ENCODE measurements around the gene LGR6. TPM values are rescaled to one million over a fixed set of nuclear protein-coding genes. Genes with fewer than 3 reads are reported as not detected.

The LGR6 gene
- total RNA-seq, 4 donors from 2014 or later, result 0.15 TPM; not detected in 3

- no peak for DNase-seq
- Histone ChIP-seq H3K4me3 (no peak overlapping the region), H3K9me3 (no peaks in the 10 kb centered on the region), H3K27me3 (no peaks in the 10 kb centered on the region), H3K27ac (no peak overlapping the region), H3K4me1 (peaks cover 18 to 25% of the 10 kb centered on the region in 2 donors), H3K36me3 (no peaks in the 10 kb centered on the region)
- no peak for ATAC-seq
- in situ Hi-C loops (cut with MboI; ENCODE audit: low sequenced_read_pairs in 4 of 4), result loop anchor here in 3 of 4 donors (25.0 kb wide), 1 partner anchor 259 kb away; the partner anchor contains the start of gene SHISA4 (in 3 of the 3)
- TF ChIP-seq CTCF (IDR thresholded peaks at IDR 0.05 in 4 of 5, conservative IDR thresholded peaks at IDR 0.05 in 1 of 5) (no peak), POLR2A (IDR thresholded peaks at IDR 0.05) (no peak)
- intact Hi-C loops (cut with DNase I; ENCODE audit: low total_unique reads), result no loop called here
Observed at GRCh38 chr1:202146279-202146678, 47.3 kb upstream of the LGR6 start.

- in situ Hi-C loops (cut with MboI; ENCODE audit: low sequenced_read_pairs in 4 of 4) (loop anchor here in 3 of 4 donors (25.0 kb wide), 1 partner anchor 260 kb away; the partner anchor contains the start of gene SHISA4 (in 3 of the 3)), intact Hi-C loops (cut with DNase I; ENCODE audit: low total_unique reads) (no loop called here)
- Histone ChIP-seq H3K4me3 (no peak overlapping the region), H3K27me3 (no peaks in the 10 kb centered on the region), H3K9me3 (no peaks in the 10 kb centered on the region), H3K4me1 (peaks cover 17 to 21% of the 10 kb centered on the region in 2 donors), H3K36me3 (no peaks in the 10 kb centered on the region), H3K27ac (no peak overlapping the region)
- ATAC-seq (no peak), DNase-seq (no peak)
- TF ChIP-seq CTCF (IDR thresholded peaks at IDR 0.05 in 4 of 5, conservative IDR thresholded peaks at IDR 0.05 in 1 of 5) (no peak), POLR2A (IDR thresholded peaks at IDR 0.05) (no peak)
Observed at GRCh38 chr1:202146993-202147392, 46.6 kb upstream of the LGR6 start.

- intact Hi-C loops (cut with DNase I; ENCODE audit: low total_unique reads), result no loop called here
- Histone ChIP-seq H3K4me1 (peaks cover 6 to 7% of the 10 kb centered on the region in 2 donors), H3K36me3 (no peaks in the 10 kb centered on the region), H3K9me3 (no peaks in the 10 kb centered on the region), H3K27ac (no peak overlapping the region), H3K4me3 (no peak overlapping the region), H3K27me3 (no peaks in the 10 kb centered on the region)
- no peak for DNase-seq
- in situ Hi-C loops (cut with MboI; ENCODE audit: low sequenced_read_pairs in 4 of 4), result loop anchor here in 3 of 4 donors (25.0 kb wide), 1 partner anchor 261 kb away; the partner anchor contains the start of gene SHISA4 (in 3 of the 3)
- TF ChIP-seq POLR2A (IDR thresholded peaks at IDR 0.05) (no peak), CTCF (IDR thresholded peaks at IDR 0.05 in 4 of 5, conservative IDR thresholded peaks at IDR 0.05 in 1 of 5) (no peak)
- ATAC-seq, result no peak
Observed at GRCh38 chr1:202148391-202148790, 45.2 kb upstream of the LGR6 start.

GRCh38 chr1:202149566-202149965 lies 44.0 kb upstream of the LGR6 start:
- Histone ChIP-seq H3K27ac (no peak overlapping the region), H3K9me3 (no peaks in the 10 kb centered on the region), H3K4me1 (peaks cover 6 to 7% of the 10 kb centered on the region in 2 donors), H3K27me3 (no peaks in the 10 kb centered on the region), H3K36me3 (no peaks in the 10 kb centered on the region), H3K4me3 (no peak overlapping the region)
- intact Hi-C loops (cut with DNase I; ENCODE audit: low total_unique reads) (no loop called here), in situ Hi-C loops (cut with MboI; ENCODE audit: low sequenced_read_pairs in 4 of 4) (loop anchor here in 3 of 4 donors (25.0 kb wide), 1 partner anchor 262 kb away; the partner anchor contains the start of gene SHISA4 (in 3 of the 3))
- no peak for DNase-seq
- no peak for ATAC-seq
- TF ChIP-seq CTCF (IDR thresholded peaks at IDR 0.05 in 4 of 5, conservative IDR thresholded peaks at IDR 0.05 in 1 of 5) (no peak), POLR2A (IDR thresholded peaks at IDR 0.05) (no peak)

GRCh38 chr1:202150187-202150586 lies 43.4 kb upstream of the LGR6 start:
- H3K4me3 ChIP-seq, result no peak overlapping the region
- in situ Hi-C loops (cut with MboI; ENCODE audit: low sequenced_read_pairs in 4 of 4), result no loop called here
- no peaks in the 10 kb centered on the region for H3K27me3 ChIP-seq
- intact Hi-C loops (cut with DNase I; ENCODE audit: low total_unique reads), result no loop called here
- no peaks in the 10 kb centered on the region for H3K9me3 ChIP-seq
- no peaks in the 10 kb centered on the region for H3K36me3 ChIP-seq
- H3K27ac ChIP-seq, result no peak overlapping the region
- no peak for TF ChIP-seq POLR2A (IDR thresholded peaks at IDR 0.05)
- TF ChIP-seq CTCF (IDR thresholded peaks at IDR 0.05 in 4 of 5, conservative IDR thresholded peaks at IDR 0.05 in 1 of 5), result no peak
- ATAC-seq (no peak), DNase-seq (no peak)
- H3K4me1 ChIP-seq, result peaks cover 4% of the 10 kb centered on the region in 2 donors
